Endothelial cell (in vitro differentiated cells): ENCODE data around the gene HTR1B. TPM values are rescaled to one million over a fixed set of nuclear protein-coding genes. Genes with fewer than 3 reads are reported as not detected.

Experiments
- DNase-seq: peaks from one replicate; pipeline ENCODE4 v3.0.0; 2021; ENCODE audit warnings: low spot score
- H3K27ac Mint-ChIP-seq: one replicate; pipeline ENCODE4 v1.8.0; 2021; ENCODE audit warnings: mixed read lengths, inconsistent platforms; ENCODE audit not compliant: unreplicated experiment
- H3K27me3 Mint-ChIP-seq: one replicate; pipeline ENCODE4 v1.8.0; 2021; ENCODE audit warnings: mild to moderate bottlenecking, moderate library complexity, mixed read lengths, inconsistent platforms; ENCODE audit not compliant: unreplicated experiment
- H3K36me3 Mint-ChIP-seq: one replicate; pipeline ENCODE4 v1.8.0; 2021; ENCODE audit warnings: mild to moderate bottlenecking, low read depth, mixed read lengths, inconsistent platforms; ENCODE audit not compliant: unreplicated experiment
- H3K4me1 Mint-ChIP-seq: one replicate; pipeline ENCODE4 v1.8.0; 2021; ENCODE audit warnings: mild to moderate bottlenecking, mixed read lengths, inconsistent platforms; ENCODE audit not compliant: unreplicated experiment
- H3K4me3 Mint-ChIP-seq: one replicate; pipeline ENCODE4 v1.8.0; 2021; ENCODE audit warnings: mild to moderate bottlenecking, mixed read lengths, inconsistent platforms; ENCODE audit not compliant: unreplicated experiment
- H3K9me3 Mint-ChIP-seq: one replicate; pipeline ENCODE4 v1.8.0; 2021; ENCODE audit warnings: mixed read lengths, inconsistent platforms; ENCODE audit not compliant: unreplicated experiment
- CTCF ChIP-seq: fragments of 200-600 bp; sonication (generic); IDR thresholded peaks from one replicate; pipeline ENCODE4 v1.5.0; 2021; ENCODE audit warnings: antibody characterized with exemption; ENCODE audit not compliant: unreplicated experiment
- total RNA-seq: library from RNA; stranded (reverse); fragmentation: NEBNext Ultra II Directional; extraction: Animal tissue kit (Norgen Biotek cat#: 25700); gene quantifications from one replicate; pipeline ENCODE4 v1.2.1, GENCODE V29; 2021; ENCODE audit not compliant: unreplicated experiment

The HTR1B gene
- total RNA-seq, 1 donor from 2014 or later = 0.33 TPM

- TF ChIP-seq CTCF = no peak
- H3K4me3 Mint-ChIP-seq = peak overlapping the region; percentile 90
- peaks cover 33% of the 10 kb centered on the region for H3K27me3 Mint-ChIP-seq
- DNase-seq = peak; percentile 34
- H3K4me1 Mint-ChIP-seq = peaks cover 20% of the 10 kb centered on the region
- H3K27ac Mint-ChIP-seq = no peak overlapping the region
- H3K36me3 Mint-ChIP-seq = no peaks in the 10 kb centered on the region
- H3K9me3 Mint-ChIP-seq = no peaks in the 10 kb centered on the region
Observed at GRCh38 chr6:77463861-77464494, 687 bp upstream of the HTR1B start.

GRCh38 chr6:77462359-77463307 lies 658 bp downstream of the HTR1B start:
- no peaks in the 10 kb centered on the region for H3K9me3 Mint-ChIP-seq
- H3K4me1 Mint-ChIP-seq = peaks cover 23% of the 10 kb centered on the region
- peak overlapping the region; percentile 90 for H3K4me3 Mint-ChIP-seq
- peaks cover 33% of the 10 kb centered on the region for H3K27me3 Mint-ChIP-seq
- DNase-seq = peak; percentile 43
- H3K36me3 Mint-ChIP-seq = no peaks in the 10 kb centered on the region
- TF ChIP-seq CTCF = peak; percentile 36
- H3K27ac Mint-ChIP-seq = peak overlapping the region; percentile 20

- Mint-ChIP-seq H3K4me1 (peaks cover 22% of the 10 kb centered on the region), H3K27ac (no peak overlapping the region), H3K27me3 (peaks cover 26% of the 10 kb centered on the region), H3K9me3 (no peaks in the 10 kb centered on the region), H3K36me3 (no peaks in the 10 kb centered on the region), H3K4me3 (peak overlapping the region; percentile 90)
- no peak for TF ChIP-seq CTCF
- no peak for DNase-seq
Observed at GRCh38 chr6:77461796-77462195, 1.5 kb downstream of the HTR1B start.

- peaks cover 17% of the 10 kb centered on the region for H3K27me3 Mint-ChIP-seq
- H3K4me3 Mint-ChIP-seq = no peak overlapping the region
- no peak for TF ChIP-seq CTCF
- no peak overlapping the region for H3K27ac Mint-ChIP-seq
- no peaks in the 10 kb centered on the region for H3K9me3 Mint-ChIP-seq
- H3K36me3 Mint-ChIP-seq = no peaks in the 10 kb centered on the region
- no peak for DNase-seq
- H3K4me1 Mint-ChIP-seq = peaks cover 14% of the 10 kb centered on the region
Observed at GRCh38 chr6:77458421-77458820, 4.9 kb downstream of the HTR1B start.
